ENCODE measurements around the gene BMF.

Gene BMF

DNA sequence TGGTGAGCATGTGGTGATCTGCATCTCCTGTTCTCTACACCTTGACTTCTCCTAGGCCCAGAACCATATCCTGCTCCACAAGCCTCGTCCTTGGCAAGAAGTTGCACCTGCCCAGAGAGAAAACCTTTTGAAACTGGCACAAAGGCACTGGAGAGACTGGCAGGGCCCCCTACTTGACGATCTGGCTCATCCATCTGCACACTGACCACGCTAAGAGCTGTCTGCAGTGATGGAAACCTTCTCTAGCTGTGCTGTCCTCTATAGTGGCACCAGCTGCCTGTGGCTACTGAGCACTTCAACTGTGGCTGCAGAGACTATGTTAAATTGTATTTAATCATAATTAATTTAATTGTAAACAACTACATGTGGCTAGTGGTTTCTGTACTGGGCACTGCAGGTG lies 43.5 kb downstream of the BMF start:
- Histone ChIP-seq H4K20me1 (ENCODE audit: control insufficient read depth, insufficient read depth, low read depth, low read length) (no peaks in the 10 kb centered on the region), H3K36me3 (ENCODE audit: control insufficient read depth, low read length) (peaks cover 2% of the 10 kb centered on the region; the same call in 1 of the 2 replicates), H3K4me1 (ENCODE audit: control insufficient read depth, low read length) (peaks cover 66% of the 10 kb centered on the region), H3K79me2 (ENCODE audit: control insufficient read depth, low read length) (no peaks in the 10 kb centered on the region), H3F3A (ENCODE audit: control insufficient read depth, insufficient read depth) (peaks cover 22% of the 10 kb centered on the region), H3K4me2 (ENCODE audit: low read length) (peak overlapping the region; percentile 71), H3K9me3 (ENCODE audit: control insufficient read depth, insufficient read depth, low read length) (no peaks in the 10 kb centered on the region), H3K9me2 (replicated peaks; ENCODE audit: control insufficient read depth, low read length) (no peaks in the 10 kb centered on the region), H3K4me3 (ENCODE audit: low read length) (peak overlapping the region; percentile 43), H3K27me3 (ENCODE audit: control insufficient read depth, low read length) (no peaks in the 10 kb centered on the region), H3K27ac (ENCODE audit: low read depth, low read length) (peak overlapping the region; percentile 83)
- TF ChIP-seq EZH2phosphoT487 (IDR thresholded peaks at IDR 0.05; ENCODE audit: borderline replicate concordance, low read length), result no peak
- TF ChIP-seq, protein P1, sequence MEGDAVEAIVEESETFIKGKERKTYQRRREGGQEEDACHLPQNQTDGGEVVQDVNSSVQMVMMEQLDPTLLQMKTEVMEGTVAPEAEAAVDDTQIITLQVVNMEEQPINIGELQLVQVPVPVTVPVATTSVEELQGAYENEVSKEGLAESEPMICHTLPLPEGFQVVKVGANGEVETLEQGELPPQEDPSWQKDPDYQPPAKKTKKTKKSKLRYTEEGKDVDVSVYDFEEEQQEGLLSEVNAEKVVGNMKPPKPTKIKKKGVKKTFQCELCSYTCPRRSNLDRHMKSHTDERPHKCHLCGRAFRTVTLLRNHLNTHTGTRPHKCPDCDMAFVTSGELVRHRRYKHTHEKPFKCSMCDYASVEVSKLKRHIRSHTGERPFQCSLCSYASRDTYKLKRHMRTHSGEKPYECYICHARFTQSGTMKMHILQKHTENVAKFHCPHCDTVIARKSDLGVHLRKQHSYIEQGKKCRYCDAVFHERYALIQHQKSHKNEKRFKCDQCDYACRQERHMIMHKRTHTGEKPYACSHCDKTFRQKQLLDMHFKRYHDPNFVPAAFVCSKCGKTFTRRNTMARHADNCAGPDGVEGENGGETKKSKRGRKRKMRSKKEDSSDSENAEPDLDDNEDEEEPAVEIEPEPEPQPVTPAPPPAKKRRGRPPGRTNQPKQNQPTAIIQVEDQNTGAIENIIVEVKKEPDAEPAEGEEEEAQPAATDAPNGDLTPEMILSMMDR (IDR thresholded peaks at IDR 0.05; ENCODE audit: low read depth, low read length, poor library complexity, severe bottlenecking), result no peak

DNA sequence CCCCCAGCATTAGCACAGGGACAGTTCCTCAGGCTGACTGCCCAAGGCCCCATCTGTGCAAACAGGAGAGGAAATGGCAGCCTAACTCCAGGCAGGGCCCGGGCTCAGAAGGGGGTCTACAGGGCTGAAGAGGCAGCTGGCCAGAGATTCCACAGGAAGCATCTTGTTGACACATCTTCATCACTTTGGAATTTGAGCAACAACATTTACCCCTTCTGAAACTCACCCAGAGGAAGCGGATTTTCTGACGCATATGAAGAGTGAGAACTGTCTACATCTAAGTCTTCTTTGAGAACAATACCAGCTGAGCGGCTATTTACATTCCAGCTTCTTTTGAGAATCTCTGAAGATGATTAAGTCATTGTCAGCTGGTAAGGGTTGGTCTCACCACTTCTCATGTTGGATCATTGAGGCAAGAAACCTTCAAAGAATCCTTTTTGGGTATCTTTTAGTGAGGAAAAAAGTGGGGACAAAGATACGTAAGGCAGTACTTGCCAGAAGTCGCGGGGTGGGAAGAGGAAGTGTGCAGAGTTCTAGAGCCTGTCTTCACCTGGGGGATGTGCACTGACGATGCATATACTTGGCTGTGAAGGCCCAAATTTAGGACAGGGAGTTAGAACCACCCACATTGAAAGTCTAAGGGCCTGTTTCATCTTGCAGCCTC lies 44.3 kb downstream of the BMF start:
- TF ChIP-seq, protein P1 (IDR thresholded peaks at IDR 0.05; ENCODE audit: low read depth, low read length, poor library complexity, severe bottlenecking), result no peak
- TF ChIP-seq EZH2phosphoT487 (IDR thresholded peaks at IDR 0.05; ENCODE audit: borderline replicate concordance, low read length), result no peak
- H3K27me3 ChIP-seq (ENCODE audit: control insufficient read depth, low read length), result no peaks in the 10 kb centered on the region
- no peaks in the 10 kb centered on the region for H3K9me3 ChIP-seq (ENCODE audit: control insufficient read depth, insufficient read depth, low read length)
- peak overlapping the region; percentile 43 for H3K4me3 ChIP-seq (ENCODE audit: low read length)
- H3K27ac ChIP-seq (ENCODE audit: low read depth, low read length), result peak overlapping the region; percentile 83
- peaks cover 22% of the 10 kb centered on the region for H3F3A ChIP-seq (ENCODE audit: control insufficient read depth, insufficient read depth)
- H3K79me2 ChIP-seq (ENCODE audit: control insufficient read depth, low read length), result no peaks in the 10 kb centered on the region
- no peaks in the 10 kb centered on the region for H3K9me2 ChIP-seq (replicated peaks; ENCODE audit: control insufficient read depth, low read length)
- no peaks in the 10 kb centered on the region for H4K20me1 ChIP-seq (ENCODE audit: control insufficient read depth, insufficient read depth, low read depth, low read length)
- peak overlapping the region; percentile 71 for H3K4me2 ChIP-seq (ENCODE audit: low read length)
- H3K36me3 ChIP-seq (ENCODE audit: control insufficient read depth, low read length), result peaks cover 2% of the 10 kb centered on the region; the same call in 1 of the 2 replicates
- H3K4me1 ChIP-seq (ENCODE audit: control insufficient read depth, low read length), result peaks cover 58% of the 10 kb centered on the region

DNA sequence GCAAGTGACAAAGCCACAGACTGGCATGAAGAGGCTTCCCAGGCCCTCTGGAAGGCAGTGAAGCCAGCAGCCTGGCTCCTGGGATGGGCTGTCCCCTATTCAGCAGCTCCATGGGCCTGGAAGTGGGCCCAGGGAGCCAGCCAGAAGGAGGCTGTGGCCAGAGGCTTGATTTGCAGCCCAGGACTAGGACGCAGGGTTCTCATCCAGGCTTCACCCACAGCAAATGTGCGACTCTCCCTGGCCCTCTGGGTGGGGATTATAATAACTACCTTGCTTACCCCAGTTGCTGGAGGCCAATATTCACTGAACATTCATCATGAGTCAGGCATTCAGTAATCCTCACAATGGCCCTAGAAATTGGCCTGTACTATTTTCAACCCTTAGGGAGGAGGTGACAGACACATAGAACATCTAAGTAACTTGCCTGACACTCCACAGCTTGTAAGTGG lies 45.1 kb downstream of the BMF start:
- Histone ChIP-seq H3F3A (ENCODE audit: control insufficient read depth, insufficient read depth) (peaks cover 22% of the 10 kb centered on the region), H3K4me3 (ENCODE audit: low read length) (no peak overlapping the region), H3K27me3 (ENCODE audit: control insufficient read depth, low read length) (no peaks in the 10 kb centered on the region), H3K4me1 (ENCODE audit: control insufficient read depth, low read length) (peaks cover 58% of the 10 kb centered on the region), H3K9me3 (ENCODE audit: control insufficient read depth, insufficient read depth, low read length) (no peaks in the 10 kb centered on the region), H3K4me2 (ENCODE audit: low read length) (peak overlapping the region; percentile 71), H3K27ac (ENCODE audit: low read depth, low read length) (peak overlapping the region; percentile 83), H4K20me1 (ENCODE audit: control insufficient read depth, insufficient read depth, low read depth, low read length) (no peaks in the 10 kb centered on the region), H3K9me2 (replicated peaks; ENCODE audit: control insufficient read depth, low read length) (no peaks in the 10 kb centered on the region), H3K79me2 (ENCODE audit: control insufficient read depth, low read length) (no peaks in the 10 kb centered on the region), H3K36me3 (ENCODE audit: control insufficient read depth, low read length) (peaks cover 2% of the 10 kb centered on the region; the same call in 1 of the 2 replicates)
- TF ChIP-seq, protein P1 (IDR thresholded peaks at IDR 0.05; ENCODE audit: low read depth, low read length, poor library complexity, severe bottlenecking), result no peak
- no peak for TF ChIP-seq EZH2phosphoT487 (IDR thresholded peaks at IDR 0.05; ENCODE audit: borderline replicate concordance, low read length)

Data from DOHH2 (cell line).